GM21390 (cell line): ENCODE data around the gene G6PC2.
"Not testable (repeated sequence)": the region's sequence is repeated elsewhere in the genome, so short reads cannot be mapped to it uniquely, and the experiment has no call there.

Source experiments
- ATAC-seq: cut with Tn5 transposase; IDR thresholded peaks from one replicate; pipeline ENCODE4 v1.9.1; 2021; ENCODE audit not compliant: unreplicated experiment

G6PC2 gene

DNA sequence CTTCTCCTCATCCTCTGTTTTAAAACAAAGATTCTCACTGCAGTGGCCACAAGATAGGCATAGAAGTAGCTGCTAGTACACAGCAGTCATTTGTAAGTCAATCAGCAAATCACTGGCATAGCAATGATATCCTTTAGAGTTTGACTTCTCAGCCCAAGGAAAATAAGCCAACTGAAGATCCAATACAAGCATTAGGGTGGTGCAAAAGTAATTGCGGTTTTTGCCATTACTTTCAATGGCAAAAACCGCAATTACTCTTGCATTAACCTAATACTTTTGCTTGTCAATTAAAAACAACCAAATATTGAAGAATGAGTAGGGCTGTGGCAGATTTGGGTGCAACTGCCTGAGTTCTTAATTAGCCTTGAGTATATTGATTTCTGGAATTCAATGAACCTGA lies 2.8 kb downstream of the G6PC2 start:
- ATAC-seq = no peak

DNA sequence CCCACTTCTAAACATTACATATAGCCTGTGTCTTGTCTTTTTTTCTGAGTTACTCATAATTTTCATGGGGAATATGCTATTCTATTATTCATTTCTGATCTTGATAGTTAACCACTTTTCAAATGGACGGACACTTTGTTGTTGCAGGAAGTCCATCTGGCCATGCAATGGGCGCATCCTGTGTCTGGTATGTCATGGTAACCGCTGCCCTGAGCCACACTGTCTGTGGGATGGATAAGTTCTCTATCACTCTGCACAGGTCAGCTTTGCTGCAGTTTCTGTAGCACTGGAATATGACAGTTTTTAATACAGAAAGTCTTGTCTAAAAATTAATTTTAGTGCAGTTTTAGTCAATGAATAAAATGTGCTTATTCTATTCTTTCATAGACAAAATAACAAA lies 3.3 kb downstream of the G6PC2 start:
- no peak for ATAC-seq

DNA sequence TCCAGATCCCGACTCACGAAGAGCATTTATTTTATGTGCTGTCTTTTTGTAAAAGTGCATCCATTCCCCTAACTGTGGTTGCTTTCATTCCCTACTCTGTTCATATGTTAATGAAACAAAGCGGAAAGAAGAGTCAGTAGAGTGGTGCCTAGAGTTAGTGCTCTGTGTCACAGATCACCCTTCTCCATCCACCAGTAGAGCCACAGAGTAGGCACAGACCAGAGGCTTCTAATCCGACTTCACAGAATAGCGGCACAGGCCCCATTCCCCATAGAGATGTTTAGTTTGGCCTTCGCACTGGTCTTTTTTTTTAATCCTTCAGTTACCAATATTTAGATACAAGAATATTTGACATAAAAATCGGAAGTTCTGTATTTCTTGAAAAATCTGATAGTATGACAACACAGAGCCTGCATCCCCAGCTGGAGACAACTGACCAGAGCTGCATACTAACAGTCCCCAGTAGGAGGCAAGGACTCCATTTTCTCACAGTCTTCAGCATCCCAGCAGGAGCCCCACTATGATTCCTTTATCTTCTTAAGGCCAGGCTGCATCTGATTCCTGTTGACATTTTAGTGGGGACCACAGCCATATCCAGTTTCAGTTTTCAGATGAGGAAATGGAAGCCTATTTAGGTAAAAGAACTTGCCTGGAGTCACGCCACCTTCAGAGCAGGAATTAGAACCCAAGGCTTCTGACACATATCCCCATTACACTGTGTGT lies 7.0 kb downstream of the G6PC2 start:
- ATAC-seq = no peak

DNA sequence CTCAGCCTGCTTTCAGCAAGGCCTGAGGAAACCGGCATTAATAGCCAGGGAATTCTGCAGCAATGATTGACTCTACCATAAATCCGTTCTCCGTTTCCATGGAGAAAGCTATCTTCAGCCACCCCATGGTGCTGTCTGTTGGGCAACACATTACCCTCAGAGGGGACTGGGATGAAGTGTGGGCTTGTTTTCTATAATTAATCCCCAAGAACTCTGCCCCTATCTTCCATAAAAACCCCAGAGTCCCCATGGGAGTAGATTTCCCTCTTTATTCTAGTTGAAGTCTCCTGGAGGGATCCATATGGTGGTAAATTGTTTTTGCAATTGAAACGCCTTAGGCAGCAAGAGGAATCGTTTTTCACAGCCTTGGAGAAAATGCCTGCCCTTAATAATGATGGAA lies 9.2 kb downstream of the G6PC2 start:
- ATAC-seq = no peak

DNA sequence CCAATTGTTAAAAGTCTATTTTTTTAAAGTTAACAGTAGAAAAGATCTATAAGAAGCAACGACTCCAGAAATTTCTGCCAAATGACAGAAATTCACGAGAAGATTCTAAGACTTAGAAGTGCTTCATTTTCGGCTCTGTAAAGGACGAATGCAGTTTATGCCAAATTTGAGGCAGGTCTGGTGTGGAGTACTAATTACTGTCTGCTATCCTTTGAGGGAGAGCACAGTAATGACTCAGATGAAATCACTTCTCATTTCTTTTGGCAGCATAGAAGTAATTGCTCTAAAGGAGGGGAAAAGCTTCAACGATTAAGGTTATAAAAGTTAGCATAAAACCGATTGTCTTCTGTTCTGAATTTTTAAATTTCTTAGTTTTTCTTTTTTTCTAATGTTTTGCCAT lies 11.4 kb downstream of the G6PC2 start:
- no peak for ATAC-seq

DNA sequence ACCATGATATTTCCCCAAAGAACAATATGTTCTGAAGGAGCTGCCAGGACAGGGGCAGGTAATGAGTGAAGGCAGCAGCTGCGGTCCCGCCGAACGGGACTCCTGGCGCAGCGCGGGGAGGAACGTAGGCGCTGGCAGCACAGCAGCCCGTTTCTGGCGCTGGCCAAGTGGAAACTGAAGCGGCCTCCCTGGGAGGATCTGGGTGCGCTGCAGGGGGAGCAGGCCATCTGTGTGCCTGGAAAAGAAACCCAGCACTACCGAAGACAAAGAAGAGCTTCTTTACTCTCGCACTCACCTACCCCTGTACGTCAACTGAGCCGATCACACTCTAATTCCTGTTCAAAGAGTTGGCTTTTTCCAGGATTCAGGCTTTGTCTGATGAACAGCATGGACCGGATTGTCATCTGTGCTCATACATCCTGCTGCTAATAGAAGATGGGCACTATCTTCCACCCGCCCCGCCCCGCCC lies 11.8 kb downstream of the G6PC2 start:
- no peak for ATAC-seq

DNA sequence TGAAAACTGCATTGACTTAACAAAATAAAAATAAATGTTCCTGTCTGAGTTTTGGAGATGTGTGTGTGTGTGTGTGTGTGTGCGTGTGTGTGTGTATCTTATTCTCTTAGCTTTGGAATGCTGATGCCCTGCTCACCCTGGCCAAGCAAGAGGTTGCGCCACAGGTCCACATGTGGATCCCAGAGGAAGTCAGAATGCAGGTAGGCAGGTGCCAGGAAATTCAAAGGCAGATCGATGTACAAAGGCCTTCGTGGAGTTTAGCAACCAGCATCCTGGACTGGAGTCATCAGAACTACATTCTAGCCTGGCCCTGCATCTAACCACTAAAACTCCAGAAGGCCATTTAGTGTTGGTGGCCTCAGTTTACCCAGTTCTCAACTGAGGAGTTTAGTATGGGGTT lies 12.4 kb downstream of the G6PC2 start:
- no peak for ATAC-seq

DNA sequence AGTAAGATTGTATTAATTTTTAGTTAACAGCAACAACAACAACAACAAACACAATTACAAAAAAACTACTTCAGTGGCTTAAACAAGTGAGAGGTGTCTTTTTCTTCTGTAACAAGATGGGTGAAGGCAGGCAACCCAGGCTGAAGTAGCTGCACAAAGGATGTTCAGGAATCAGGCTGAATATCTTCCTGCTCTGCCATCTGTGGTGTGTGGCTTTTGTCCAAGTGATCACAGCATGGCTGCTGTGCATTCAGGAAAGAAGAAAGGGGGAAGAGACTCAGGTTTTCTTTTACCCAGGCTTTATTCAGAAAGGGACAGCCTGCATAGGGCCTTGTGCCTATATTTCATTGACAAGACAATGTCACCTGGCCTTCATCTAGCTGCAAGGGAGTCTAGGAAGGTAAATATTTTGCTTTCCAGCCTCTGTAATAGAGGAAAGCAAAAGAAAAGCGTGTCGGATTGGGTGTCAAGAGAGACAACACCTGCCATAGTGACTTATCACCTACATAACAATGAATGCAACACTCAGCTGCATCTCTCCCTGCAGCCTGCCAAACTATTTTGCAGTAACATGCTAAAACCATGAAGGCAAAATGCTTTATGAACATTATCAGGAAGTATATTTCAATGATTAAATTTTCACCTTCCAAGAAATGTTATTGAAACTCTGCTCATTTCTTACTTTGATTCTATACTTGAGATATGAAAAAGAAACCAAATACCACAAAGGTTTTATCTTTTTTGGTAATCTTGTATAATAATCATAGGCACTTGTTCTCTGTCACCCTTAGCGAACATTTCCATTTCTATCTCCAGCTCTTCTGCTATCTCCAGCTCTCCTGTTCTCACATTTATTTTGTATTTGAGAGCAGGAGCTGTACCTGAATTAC lies 14.6 kb downstream of the G6PC2 start:
- no peak for ATAC-seq

DNA sequence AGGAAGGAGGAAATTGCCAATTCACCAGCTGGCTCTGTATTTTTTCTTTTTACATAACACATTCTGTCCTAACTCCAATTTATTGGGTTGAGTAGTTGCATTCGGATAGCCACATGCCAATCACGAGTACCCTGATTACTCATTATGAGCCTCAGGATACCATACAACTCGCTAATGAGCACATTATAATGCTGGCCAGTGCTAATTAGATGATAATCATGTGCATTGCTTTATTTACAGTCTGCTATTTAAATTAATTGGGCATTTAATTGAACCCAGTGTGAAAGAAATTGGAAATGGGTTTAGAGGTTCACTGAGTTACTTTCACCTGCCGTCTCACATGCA lies 15.2 kb downstream of the G6PC2 start:
- no peak for ATAC-seq

DNA sequence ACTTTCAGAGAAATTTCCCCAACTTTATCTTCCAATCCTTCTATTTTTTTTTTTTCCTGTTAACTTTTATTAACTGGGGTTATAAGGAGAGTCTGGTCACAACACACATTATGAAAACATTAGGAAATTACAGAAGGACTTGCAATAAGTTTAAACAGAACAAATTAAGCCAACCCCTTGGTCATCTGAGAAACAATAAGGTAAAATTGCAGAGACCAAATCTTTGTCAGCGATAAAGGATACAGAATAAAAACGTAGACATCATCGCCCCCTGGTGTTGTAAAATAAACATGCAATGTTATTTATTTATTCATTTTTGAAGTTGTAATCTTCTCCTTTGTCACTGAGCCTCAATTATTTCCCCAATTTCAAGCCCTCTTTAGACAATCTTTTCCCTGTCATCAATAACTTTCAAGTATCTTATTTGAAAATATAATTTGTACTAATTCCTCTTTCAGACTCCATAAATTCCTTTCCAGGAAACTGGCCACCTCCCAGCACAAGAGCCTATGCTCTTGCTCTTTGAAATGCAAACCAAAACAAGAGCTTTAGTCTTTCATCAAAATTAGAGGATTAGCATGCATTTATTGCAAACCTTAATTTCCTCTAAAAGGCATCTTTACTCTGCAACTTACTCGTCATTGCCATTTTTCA lies 19.5 kb downstream of the G6PC2 start:
- no peak for ATAC-seq

DNA sequence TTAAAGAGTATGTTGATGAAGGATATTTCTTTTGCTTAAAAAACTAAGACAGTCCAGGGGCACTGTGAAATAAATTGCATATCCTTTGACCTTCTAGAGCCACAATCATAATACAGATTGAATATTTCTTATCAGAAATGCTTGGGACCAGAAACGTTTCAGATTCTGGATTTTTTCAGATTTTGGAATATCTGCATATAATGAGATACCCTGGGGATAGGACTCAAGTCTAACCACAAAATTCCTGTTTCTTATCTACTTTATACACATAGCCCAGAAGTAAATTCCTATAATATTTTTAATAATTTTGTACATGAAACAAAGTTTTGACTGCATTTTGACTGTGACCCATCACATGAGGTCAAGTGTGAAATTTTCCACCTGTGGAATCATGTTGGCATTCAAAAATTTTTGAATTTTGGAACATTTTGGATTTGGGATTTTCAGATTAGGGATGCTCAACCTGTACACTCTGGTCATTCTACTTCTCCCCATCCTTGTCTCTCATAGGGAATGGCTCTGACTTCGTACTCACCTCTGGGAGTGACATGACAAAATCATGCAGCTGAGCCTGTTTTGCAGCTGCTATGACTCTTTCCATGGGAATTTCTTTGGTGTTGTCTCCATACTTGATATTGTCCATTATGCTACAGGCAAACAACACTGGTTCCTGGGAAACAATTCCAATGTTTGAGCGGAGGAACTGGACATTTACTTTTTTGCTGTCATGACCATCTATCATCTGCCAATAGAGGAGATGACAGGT lies 25.7 kb downstream of the G6PC2 start:
- no peak for ATAC-seq

DNA sequence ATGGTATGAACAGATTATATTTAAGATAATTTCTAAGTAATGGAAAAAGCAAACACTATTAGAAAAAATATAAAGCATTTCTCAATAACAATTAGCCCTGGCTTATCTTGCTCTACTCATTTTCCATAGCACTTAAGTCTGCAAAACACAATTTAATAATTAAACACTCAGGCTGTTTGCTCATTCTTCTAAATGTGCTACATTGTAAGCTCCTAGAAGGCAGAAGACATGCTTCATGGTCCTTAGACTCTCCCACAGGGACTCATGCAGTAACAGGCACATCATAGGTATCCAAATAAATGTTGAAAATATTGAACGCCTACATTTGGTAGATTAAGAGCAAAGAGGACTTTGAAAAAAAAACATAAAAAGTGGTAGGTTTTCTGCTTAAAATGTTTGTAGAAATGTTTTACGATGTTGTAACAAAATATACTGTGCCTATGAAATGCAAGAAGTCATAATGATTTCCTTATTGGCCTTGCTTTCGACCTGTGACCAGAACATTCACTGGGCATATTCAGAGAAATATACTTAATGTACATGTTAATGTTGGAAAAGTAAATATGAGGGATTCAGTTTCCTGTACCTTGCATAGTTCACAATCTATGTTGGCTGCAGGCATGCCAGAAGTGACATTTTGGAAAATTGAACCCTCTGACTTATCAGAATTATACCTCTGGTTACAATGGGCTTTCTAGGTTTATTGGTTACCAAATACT lies 27.2 kb downstream of the G6PC2 start:
- ATAC-seq = no peak

DNA sequence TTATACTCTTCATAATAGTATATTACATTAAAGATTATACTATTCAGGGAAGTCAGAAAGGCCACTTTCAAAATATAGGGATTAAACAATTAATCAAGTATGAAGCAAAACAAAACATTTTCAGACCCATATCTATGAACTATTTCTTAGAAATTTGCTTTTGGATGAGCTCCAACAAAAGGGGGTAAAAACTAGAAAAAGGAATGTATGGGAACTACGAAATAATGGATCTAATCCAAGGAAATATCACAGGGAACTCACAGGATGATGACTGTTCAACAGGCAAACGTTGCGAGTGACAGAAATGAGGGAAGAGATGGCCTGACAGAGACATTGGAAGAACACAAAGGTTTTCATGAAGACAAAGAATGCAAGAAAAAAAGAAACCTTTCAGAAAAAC lies 27.9 kb downstream of the G6PC2 start:
- no peak for ATAC-seq

DNA sequence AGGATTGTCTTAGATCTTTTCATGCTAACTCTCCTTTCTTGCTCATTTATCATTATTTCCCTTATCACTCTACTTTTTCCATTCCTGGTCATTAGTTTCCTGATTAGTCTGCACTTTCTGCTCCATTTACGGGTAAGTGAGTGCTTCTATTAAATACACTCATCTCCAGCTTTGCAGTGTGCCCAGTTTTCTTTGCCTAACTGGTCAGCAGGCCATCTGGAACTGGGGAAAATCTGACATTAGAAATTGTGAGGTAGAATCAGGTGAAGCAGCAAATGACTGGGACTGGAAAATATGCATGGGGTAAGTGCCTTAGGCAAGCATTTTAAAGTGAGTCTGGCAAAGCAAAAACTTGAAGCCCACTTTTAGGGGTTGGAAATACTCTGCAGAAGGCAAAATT lies 29.2 kb downstream of the G6PC2 start:
- ATAC-seq = no peak

DNA sequence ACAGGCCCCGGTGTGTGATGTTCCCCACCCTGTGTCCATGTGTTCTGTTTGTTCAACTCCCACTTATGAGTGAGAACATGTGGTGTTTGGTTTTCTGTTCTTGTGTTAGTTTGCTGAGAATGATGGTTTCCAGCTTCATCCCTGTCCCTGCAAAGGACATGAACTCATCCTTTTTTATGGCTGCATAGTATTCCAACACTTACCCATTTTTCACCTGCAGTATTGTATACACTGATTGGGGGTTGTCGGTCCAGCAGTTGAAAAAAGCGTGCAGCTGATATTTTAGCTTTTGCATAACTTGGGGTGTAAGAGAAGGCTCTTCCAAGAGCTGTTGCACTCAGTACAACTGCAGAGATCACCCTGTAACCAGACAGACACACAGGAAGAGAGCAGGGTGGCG lies 31.1 kb downstream of the G6PC2 start:
- not testable (repeated sequence) for ATAC-seq

DNA sequence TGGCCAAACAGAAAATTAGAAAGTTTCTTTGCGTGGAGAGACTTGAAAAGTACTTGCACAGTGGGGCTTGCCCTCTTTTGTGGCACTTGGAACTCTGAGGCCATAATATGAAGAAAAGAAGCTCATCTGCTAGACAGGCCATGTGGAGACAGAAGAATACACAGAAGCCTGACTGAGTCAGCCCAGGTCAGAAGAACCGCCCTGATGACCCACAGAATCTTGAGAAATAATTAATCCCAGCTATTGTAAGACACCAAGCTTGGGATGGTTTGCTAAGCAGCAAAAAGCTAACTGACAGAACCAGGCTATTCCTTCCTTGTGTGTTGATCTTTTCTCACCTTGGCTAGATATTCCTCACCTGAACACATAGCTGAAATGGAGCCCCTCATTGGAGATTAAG lies 33.7 kb downstream of the G6PC2 start:
- ATAC-seq = no peak

DNA sequence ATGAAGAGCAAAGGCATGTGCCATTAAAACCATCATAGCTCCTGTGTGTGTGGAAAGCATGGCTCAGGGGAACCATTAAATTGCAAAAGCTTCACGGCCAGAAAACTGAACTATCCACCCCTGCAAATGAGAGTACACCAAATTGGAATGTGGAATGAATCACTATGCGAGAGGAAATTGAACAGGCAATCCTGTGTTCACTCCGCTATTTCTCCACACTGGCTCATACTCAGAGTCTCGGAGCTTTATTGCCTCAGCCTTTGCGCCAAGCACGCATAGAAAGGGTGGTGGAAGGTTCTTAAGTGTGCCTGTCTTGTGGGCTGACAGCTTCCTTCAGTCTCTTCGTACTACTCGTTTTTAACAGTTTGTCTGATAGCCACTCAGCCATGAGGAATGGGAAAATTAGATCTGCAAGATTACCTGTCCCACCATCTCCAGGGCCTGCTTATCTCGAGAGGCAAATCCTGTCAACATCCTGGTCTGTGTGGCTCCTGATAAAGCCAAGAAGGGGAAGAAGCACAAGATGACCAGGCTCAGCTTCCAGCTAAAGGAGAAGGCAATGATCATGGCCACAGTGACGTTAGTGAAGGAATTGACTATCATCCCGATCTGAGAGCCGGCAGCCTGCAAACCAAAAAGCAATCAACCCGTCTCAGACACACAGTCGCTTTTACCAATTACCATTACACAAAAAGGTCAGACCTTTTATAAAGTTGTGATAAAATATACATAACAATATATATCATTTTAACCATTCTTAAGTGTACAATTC lies 34.9 kb downstream of the G6PC2 start:
- ATAC-seq = no peak

DNA sequence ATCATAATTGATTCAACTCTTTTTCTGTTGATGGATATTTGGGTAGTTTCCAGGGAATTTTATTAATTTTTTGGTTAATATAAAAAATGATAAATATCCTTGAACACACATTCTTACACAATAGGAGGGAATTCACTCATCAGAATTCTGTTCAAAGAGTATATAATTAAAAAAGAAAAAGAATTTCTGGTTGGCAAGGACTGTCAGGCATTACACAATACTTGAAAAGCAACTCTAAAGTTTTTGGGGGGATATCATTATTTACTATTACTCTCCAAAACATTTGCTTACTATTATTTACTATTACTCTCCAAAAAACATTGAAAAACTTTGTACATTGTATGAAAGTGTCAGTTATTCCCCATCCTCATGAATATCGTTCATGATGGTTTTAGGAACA lies 38.0 kb downstream of the G6PC2 start:
- ATAC-seq = no peak

DNA sequence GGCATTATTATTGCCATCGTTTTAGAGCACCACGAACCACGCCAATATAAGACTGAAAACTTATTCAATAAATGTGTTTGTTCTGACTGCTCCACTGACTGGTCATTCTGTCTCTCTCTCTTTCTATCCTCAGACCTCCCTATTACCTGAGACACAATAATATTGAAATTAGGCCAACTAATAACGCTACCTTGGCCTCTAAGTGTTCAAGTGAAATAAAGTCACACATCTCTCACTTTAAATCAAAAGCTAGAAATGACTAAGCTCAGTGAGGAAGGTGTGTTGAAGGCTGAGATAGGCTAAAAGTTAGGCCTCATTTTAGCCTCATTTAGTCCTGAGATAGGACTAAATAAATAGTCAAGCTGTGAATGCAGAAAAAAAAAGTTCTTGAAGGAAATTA lies 38.8 kb downstream of the G6PC2 start:
- ATAC-seq = peak; percentile 76

DNA sequence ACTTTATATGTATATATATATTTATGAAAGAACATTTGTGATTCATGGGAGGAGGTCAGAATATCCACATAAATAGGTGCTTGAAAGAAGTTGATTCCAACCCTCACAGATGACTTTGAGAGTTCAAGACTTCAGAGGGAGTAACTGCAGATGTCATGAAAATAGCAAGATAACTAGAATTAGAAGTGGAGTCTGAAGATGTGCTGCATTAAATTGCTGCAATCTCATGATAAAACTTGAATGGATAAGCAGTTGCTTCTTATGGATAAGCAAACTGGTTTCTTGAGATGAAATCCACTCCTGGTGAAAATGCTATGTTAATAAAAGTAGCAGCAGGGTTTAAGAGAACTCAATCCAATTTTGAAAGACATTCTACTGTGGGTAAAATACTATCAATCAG lies 40.2 kb downstream of the G6PC2 start:
- no peak for ATAC-seq
